ENCODE results near the gene MEFV. TPM values are rescaled to one million over a fixed set of nuclear protein-coding genes. Genes with fewer than 3 reads are reported as not detected.

MEFV gene
- total RNA-seq, 1 experiment from 2014 or later: 0.46 TPM

GRCh38 chr16:3234543-3234856 lies 21.9 kb downstream of the MEFV start:
- Histone ChIP-seq H3K27ac (ENCODE audit: low read length) (peak overlapping the region; percentile 93), H3K9me3 (ENCODE audit: control insufficient read depth, insufficient read depth, low read depth, low read length) (peaks cover 44% of the 10 kb centered on the region), H3K4me3 (ENCODE audit: low read depth in 2 of 2, low read length in 2 of 2) (peak overlapping the region; percentile 86 to 94), H3K36me3 (ENCODE audit: control insufficient read depth, insufficient read depth, low read length) (peaks cover 13% of the 10 kb centered on the region), H3K4me1 (ENCODE audit: control insufficient read depth, insufficient read depth, low read length) (0 out of 2 replicates have a peak, but pooled peaks cover 3% of the 10 kb centered on the region), H3K27me3 (ENCODE audit: control insufficient read depth, insufficient read depth, low read length) (no peaks in the 10 kb centered on the region)
- DNase-seq (ENCODE audit: low read depth, low spot score): no peak
- TF ChIP-seq SIN3A (IDR thresholded peaks at IDR 0.05; ENCODE audit: borderline replicate concordance, insufficient read depth, low read depth, low read length) (no peak), CTCF (IDR thresholded peaks at IDR 0.05) (no peak), TCF7L2 (IDR thresholded peaks at IDR 0.05; ENCODE audit: low read depth, low read length) (no peak), REST (IDR thresholded peaks at IDR 0.05; ENCODE audit: insufficient read depth in 1 of 2, low read depth in 2 of 2, low read length in 1 of 2) (no peak), POLR2AphosphoS5 (IDR thresholded peaks at IDR 0.05; ENCODE audit: low read depth, low read length) (no peak)
- no TSS peak for BruUV-seq (replicated peaks)
- in situ Hi-C loops (cut with HindIII; ENCODE audit: low pct_unique_long_range_greater_than_20kb, low sequenced_read_pairs): no loop called here
- POLR2A ChIA-PET: no interaction called here
- no peak; the same call in 1 of the 2 replicates for ATAC-seq
- CTCF ChIA-PET: no interaction called here
- intact Hi-C loops (cut with micrococcal nuclease; ENCODE audit: unreplicated experiment): no loop called here

- ChIA-PET POLR2A (interaction anchor here (0.5 kb wide), 1 partner anchor 272 kb away, joined by 3 read pairs; no protein-coding TSS in a partner anchor), CTCF (no interaction called here)
- ATAC-seq: no peak
- no peaks in the 10 kb centered on the region for H3K27me3 ChIP-seq (ENCODE audit: control insufficient read depth, insufficient read depth, low read length)
- no peak overlapping the region for H3K4me3 ChIP-seq (ENCODE audit: low read depth in 2 of 2, low read length in 2 of 2)
- H3K27ac ChIP-seq (ENCODE audit: low read length): no peak overlapping the region
- H3K9me3 ChIP-seq (ENCODE audit: control insufficient read depth, insufficient read depth, low read depth, low read length): peaks cover 62% of the 10 kb centered on the region
- in situ Hi-C loops (cut with HindIII; ENCODE audit: low pct_unique_long_range_greater_than_20kb, low sequenced_read_pairs): no loop called here
- intact Hi-C loops (cut with micrococcal nuclease; ENCODE audit: unreplicated experiment): no loop called here
- no TSS peak for BruUV-seq (replicated peaks)
- peaks cover 12% of the 10 kb centered on the region; the same call in 1 of the 2 replicates for H3K36me3 ChIP-seq (ENCODE audit: control insufficient read depth, insufficient read depth, low read length)
- TF ChIP-seq SIN3A (IDR thresholded peaks at IDR 0.05; ENCODE audit: borderline replicate concordance, insufficient read depth, low read depth, low read length): no peak
- no peak for TF ChIP-seq REST (IDR thresholded peaks at IDR 0.05; ENCODE audit: insufficient read depth in 1 of 2, low read depth in 2 of 2, low read length in 1 of 2)
- no peak for TF ChIP-seq POLR2AphosphoS5 (IDR thresholded peaks at IDR 0.05; ENCODE audit: low read depth, low read length)
- TF ChIP-seq CTCF (IDR thresholded peaks at IDR 0.05): no peak
- no peak for TF ChIP-seq TCF7L2 (IDR thresholded peaks at IDR 0.05; ENCODE audit: low read depth, low read length)
- no peaks in the 10 kb centered on the region for H3K4me1 ChIP-seq (ENCODE audit: control insufficient read depth, insufficient read depth, low read length)
- no peak for DNase-seq (ENCODE audit: low read depth, low spot score)
Measured at GRCh38 chr16:3223913-3224515, 32.4 kb downstream of the MEFV start.
